ENCODE measurements around the gene RAB8B.

- TF ChIP-seq CTCF (IDR thresholded peaks at IDR 0.05) (no peak), POLR2AphosphoS5 (IDR thresholded peaks at IDR 0.05; ENCODE audit: low read depth, low read length) (no peak)
These were observed 57.5 kb downstream of the RAB8B start for GRCh38 chr15:63246691-63247469.
